ENCODE results near the gene LRIT1.
"Not testable (repeated sequence)": the region's sequence is repeated elsewhere in the genome, so short reads cannot be mapped to it uniquely, and the experiment has no call there.

The LRIT1 gene

GRCh38 chr10:84241185-84241790, at the start of gene LRIT1:
LRIT1 (minus strand) TSS chr10:84241546; CDS start chr10:84241439, 107 bp downstream.
- Mint-ChIP-seq H3K4me1 (peaks cover 11% of the 10 kb centered on the region), H3K27me3 (ENCODE audit: low read depth) (peaks cover 18% of the 10 kb centered on the region), H3K4me3 (no peak within 1 kb of the TSS), H3K36me3 (ENCODE audit: low read depth) (no peaks in the 10 kb centered on the region), H3K9me3 (no peaks in the 10 kb centered on the region), H3K27ac (no peak within 1 kb of the TSS)
- no peak for TF ChIP-seq CTCF (IDR thresholded peaks at IDR 0.05; ENCODE audit: unreplicated experiment in 3 of 3)

DNA sequence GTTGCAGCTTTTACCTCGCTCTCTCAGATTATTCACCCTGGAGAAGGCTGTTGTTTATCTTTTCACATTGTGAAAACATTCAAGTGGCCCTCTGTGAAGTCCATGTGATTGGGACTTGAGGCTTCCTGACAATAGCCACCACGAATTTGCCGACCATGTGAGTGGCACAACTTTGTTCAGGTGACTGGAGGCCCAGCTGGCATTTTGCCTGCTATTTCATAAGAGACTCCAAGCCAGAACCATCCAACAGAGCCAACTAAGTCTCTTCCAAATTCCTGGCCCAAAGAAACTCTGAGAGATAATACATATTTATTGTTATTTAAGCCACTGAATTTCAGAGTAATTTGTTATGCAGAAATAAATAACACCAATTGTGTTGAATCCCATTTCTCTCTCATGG, 48.9 kb upstream of the LRIT1 start:
- peaks cover 12% of the 10 kb centered on the region for H3K27me3 Mint-ChIP-seq (ENCODE audit: low read depth)

DNA sequence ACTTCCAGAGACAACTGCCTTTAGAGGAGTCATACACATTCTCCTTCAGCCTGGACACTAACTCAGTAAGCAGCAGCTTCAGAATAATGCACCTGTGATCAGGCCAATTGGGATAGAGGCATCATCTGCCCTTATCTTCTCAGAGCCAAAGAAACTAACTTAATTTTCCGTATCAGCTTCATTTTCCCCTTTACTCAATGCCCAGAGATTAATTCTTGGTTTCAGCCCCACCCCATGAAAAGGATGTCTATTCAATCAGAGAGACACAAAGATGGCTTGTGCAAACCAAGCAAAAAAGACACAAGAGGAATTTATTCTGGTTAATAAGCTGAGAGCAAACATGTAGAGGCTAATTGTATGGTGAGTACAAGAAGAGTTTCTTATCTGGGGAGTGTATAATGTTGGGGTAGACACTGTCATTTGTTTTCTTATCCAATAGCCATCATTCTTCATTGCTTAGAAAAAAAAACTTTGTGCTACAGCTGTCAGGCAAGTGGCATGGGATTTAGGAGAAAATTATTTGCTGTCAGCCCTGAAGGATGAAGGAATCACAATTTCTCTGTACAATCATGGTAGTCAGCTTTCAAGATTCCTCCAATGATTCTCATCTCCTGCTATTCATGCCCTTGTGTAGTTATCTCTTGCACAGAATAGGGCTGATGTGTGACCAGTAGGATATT, 48.3 kb upstream of the LRIT1 start:
- Mint-ChIP-seq H3K27me3 (ENCODE audit: low read depth) (peaks cover 12% of the 10 kb centered on the region), H3K4me3 (no peak overlapping the region), H3K36me3 (ENCODE audit: low read depth) (no peaks in the 10 kb centered on the region), H3K4me1 (peaks cover 4% of the 10 kb centered on the region), H3K27ac (no peak overlapping the region), H3K9me3 (no peaks in the 10 kb centered on the region)
- no peak for TF ChIP-seq CTCF (IDR thresholded peaks at IDR 0.05; ENCODE audit: unreplicated experiment in 3 of 3)

More for the DNA sequence above, 48.9 kb upstream of the LRIT1 start:
- Mint-ChIP-seq H3K4me3 (no peak overlapping the region), H3K36me3 (ENCODE audit: low read depth) (no peaks in the 10 kb centered on the region), H3K4me1 (peaks cover 4% of the 10 kb centered on the region), H3K9me3 (no peaks in the 10 kb centered on the region), H3K27ac (no peak overlapping the region)
- TF ChIP-seq CTCF (IDR thresholded peaks at IDR 0.05; ENCODE audit: unreplicated experiment in 3 of 3): no peak

- Mint-ChIP-seq H3K9me3 (no peaks in the 10 kb centered on the region), H3K27ac (no peak overlapping the region), H3K4me3 (no peak overlapping the region), H3K36me3 (ENCODE audit: low read depth) (no peaks in the 10 kb centered on the region), H3K27me3 (ENCODE audit: low read depth) (peaks cover 9% of the 10 kb centered on the region), H3K4me1 (no peaks in the 10 kb centered on the region)
- no peak for TF ChIP-seq CTCF (IDR thresholded peaks at IDR 0.05; ENCODE audit: unreplicated experiment in 3 of 3)
These were observed 46.8 kb upstream of the LRIT1 start for GRCh38 chr10:84288151-84288550.

GRCh38 chr10:84286695-84287094, 45.3 kb upstream of the LRIT1 start:
- no peaks in the 10 kb centered on the region for H3K36me3 Mint-ChIP-seq (ENCODE audit: low read depth)
- peaks cover 9% of the 10 kb centered on the region for H3K27me3 Mint-ChIP-seq (ENCODE audit: low read depth)
- H3K27ac Mint-ChIP-seq: no peak overlapping the region
- no peaks in the 10 kb centered on the region for H3K9me3 Mint-ChIP-seq
- no peak for TF ChIP-seq CTCF (IDR thresholded peaks at IDR 0.05; ENCODE audit: unreplicated experiment in 3 of 3)
- no peak overlapping the region for H3K4me3 Mint-ChIP-seq
- no peaks in the 10 kb centered on the region for H3K4me1 Mint-ChIP-seq

DNA sequence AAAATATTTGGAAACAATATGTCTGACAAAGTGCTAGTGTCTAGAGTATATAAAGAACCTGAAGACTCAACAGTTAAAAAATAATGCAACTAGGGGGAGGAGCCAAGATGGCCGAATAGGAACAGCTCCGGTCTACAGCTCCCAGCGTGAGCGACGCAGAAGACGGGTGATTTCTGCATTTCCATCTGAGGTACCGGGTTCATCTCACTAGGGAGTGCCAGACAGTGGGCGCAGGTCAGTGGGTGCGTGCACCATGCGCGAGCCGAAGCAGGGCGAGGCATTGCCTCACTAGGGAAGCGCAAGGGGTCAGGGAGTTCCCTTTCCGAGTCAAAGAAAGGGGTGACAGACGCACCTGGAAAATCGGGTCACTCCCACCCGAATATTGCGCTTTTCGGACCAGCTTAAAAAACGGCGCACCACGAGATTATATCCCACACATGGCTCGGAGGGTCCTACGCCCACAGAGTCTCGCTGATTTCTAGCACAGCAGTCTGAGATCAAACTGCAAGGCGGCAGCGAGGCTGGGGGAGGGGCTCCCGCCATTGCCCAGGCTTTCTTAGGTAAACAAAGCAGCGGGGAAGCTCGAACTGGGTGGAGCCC, 38.6 kb upstream of the LRIT1 start:
- not testable (repeated sequence) for H3K4me1 Mint-ChIP-seq; H3K36me3 Mint-ChIP-seq (ENCODE audit: low read depth)
- peak overlapping the region in 1 of 3 experiments; percentile 69 for H3K27ac Mint-ChIP-seq
- peaks cover 10% of the 10 kb centered on the region for H3K9me3 Mint-ChIP-seq
- H3K4me3 Mint-ChIP-seq: peak overlapping the region; percentile 81 to 89 (median 86)
- peaks cover 12% of the 10 kb centered on the region for H3K27me3 Mint-ChIP-seq (ENCODE audit: low read depth)
